Heart left ventricle (tissue), 13 donors: ENCODE measurements around the gene COMMD4.

Experiments used
- POLR2A ChIP-seq, 2 donors: fragments of 450-650 bp; IDR thresholded peaks; one replicate each; pipeline ENCODE4 v1.6.1; 2017; ENCODE audit warnings: antibody characterized with exemption in 2 of 2, mild to moderate bottlenecking in 2 of 2, moderate library complexity in 2 of 2
- TF ChIP-seq, protein P1 (sequence below), 12 donors: fragments of 200-600 bp; sonication (generic) in 4 of 12; IDR thresholded peaks; one replicate each; pipeline versions ENCODE4 v1.5.0 to v1.8.0; 2018 to 2022; ENCODE audit warnings: antibody characterized with exemption in 12 of 12, mild to moderate bottlenecking in 5 of 12
- donor health status: ischemic (EF 13 %, LVEDD 7.1; RV severe dilation, severe dysfunction).
- donor health status: DM: no; HTN: yes; CAD: no.
- donor health status: DM: no; HTN: no; CAD: no.
- donor health status: ischemic (EF 25% LVEDD 6.9; RV normal size, moderate dysfunction).
- donor health status: ischemic (EF 25% LVEDD 5.7; RV mildly dilated, moderate dysfunction).
- donor health status: ischemic (EF 35%, LVEDD 5.7; RV mildly dilated, moderate dysfunction).
- donor health status: nonischemic (EF 11% LVEDD 7.7; RV severe dilation, severe dysfunction).
- donor health status: DM: yes; HTN: yes; CAD: no.
- donor health status: PGD.
- donor health status: ischemic (EF 29% LVEDD 5.4; RV normal size, mild dysfunction).
- donor health status: nonischemic (EF 23%, LVEDD 6.1; RV moderate dilation, normal function).

DNA sequence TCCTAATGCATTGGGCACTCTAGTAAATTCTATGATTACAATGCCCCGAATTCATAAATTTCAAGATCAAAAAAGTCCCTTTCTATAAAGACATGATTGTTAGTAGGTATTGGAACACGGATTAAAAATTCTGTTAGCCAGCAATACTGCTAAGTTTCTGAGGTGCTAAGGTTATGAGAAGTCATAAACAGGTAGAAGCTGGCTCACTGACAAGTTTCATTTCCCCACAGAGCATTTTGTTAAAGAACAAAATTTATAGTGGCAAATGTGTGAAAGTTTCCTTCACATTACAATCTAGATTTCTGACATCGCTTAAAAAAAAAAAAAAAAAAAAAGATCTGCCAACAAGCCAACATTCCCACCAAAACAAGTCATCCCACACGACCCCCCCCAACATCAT is 44.9 kb downstream of the COMMD4 start:
- TF ChIP-seq POLR2A (IDR thresholded peaks at IDR 0.05) = no peak
- TF ChIP-seq, protein P1, sequence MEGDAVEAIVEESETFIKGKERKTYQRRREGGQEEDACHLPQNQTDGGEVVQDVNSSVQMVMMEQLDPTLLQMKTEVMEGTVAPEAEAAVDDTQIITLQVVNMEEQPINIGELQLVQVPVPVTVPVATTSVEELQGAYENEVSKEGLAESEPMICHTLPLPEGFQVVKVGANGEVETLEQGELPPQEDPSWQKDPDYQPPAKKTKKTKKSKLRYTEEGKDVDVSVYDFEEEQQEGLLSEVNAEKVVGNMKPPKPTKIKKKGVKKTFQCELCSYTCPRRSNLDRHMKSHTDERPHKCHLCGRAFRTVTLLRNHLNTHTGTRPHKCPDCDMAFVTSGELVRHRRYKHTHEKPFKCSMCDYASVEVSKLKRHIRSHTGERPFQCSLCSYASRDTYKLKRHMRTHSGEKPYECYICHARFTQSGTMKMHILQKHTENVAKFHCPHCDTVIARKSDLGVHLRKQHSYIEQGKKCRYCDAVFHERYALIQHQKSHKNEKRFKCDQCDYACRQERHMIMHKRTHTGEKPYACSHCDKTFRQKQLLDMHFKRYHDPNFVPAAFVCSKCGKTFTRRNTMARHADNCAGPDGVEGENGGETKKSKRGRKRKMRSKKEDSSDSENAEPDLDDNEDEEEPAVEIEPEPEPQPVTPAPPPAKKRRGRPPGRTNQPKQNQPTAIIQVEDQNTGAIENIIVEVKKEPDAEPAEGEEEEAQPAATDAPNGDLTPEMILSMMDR (IDR thresholded peaks at IDR 0.05) = no peak
